NCI-H1105 treated with DMSO at 0.1 percent for 48 hours (cell line): ENCODE results near the gene DVL2.

Experiments used
- DNase-seq: peaks from one replicate; lab custom pipeline; 2025; lab: John Stamatoyannopoulos, UW

The DVL2 gene

GRCh38 chr17:7219229-7219811 lies 15.0 kb downstream of the DVL2 start:
- no peak for DNase-seq

DNA sequence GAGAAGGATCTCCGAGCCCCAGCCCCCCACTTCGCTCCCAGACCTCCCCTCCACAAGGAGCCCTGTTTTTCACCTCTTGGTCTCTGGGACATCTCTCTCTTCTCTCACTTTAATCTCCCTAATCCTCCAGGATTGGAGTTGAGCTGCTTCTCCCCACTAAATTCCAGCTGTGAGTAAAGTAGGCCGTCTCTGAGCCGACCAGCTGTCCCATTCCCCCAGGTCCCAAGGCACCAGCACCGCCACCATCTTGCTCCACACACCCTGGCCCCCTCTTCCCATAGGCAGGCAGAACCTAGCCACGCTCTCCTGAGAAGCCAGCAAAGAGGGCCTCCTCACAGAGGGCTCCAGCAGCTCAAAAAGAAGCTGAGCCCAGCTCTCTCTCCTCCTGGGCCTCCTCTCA lies 15.6 kb downstream of the DVL2 start:
- DNase-seq = no peak

- no peak for DNase-seq
Measured at GRCh38 chr17:7218166-7218565, 16.2 kb downstream of the DVL2 start.

DNA sequence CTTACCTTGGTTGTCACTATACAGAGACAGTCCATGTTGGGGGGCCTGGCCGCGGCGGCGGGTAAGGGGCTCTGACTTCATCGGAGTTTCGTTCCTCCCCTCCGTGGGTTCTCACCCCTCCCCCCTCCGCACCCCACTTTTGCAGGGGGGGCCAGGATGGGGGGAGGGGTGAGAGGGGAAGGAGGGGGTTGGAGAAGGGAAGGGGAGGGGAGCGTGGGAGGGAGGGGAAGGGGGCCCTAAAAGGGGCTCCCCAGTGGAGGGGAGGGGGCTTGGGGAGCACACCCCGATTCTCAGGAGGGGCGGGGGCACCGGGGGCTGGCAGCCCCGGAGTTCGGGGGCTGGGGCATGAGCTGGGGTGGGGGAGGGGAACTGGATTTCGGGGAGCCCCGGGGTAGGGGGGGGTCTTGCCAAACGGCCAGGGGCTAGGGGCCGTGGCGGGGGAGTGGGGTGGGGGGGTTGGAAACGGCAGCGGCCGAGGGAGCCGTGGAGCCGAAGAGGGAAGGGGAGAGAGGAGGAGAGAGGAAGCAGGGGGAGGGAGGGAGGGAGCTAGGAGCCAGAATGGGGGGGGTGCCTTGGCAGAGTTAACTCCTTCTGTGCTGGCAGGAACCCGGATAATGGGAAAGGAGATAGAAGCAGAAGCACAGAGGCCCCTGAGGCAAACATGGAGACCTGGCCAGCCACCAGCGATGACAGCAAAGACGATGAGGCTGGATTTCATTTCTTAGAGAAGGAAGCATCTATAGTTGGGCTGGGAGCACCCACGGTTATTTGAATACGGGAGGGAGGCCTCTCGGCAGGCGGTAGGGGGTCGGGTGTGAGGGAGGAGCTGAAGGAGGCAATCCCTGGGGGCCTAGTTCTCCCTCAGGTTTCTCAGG lies 17.0 kb downstream of the DVL2 start:
- DNase-seq = no peak

DNA sequence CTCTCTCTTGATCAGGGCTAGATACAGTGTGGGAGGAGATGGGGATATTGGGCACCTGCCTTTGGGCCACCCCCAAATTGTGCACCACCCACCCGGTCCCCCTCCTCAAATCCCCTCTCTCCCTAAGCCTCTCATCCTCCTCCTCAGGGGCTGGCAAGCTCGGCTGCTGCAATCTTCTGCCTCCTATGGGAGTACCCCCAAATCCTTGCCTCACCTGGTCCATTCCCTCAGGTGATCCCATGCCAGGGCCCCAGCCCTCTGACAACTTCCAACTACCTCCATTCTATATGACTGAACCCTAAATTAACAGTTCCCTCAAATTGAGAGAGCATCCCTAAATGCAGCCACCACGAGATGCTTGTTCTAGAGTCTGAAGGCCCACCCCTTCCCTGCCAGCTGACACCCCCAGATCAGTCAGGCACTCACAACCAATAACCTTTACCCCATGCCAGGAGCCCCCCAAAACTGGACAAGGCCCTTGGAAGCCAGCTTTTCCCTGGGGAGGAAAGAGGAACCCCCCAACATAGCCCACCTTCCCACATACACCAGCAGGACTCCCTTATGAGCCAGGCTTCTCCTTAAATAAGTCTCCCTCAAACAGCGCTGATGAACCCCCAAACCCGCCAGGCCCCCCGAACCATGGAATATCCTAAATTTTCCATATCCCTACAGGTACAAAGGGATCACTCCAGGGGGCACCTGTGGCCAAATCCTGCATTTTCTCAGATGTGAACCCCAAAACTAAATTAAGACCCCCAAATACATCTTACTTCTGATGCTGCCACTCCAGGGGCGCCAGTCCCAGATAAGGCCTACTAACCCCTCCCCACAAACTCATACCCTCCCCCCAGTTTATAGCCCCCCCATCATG lies 17.8 kb downstream of the DVL2 start:
- DNase-seq = no peak

- no peak for DNase-seq
Measured at GRCh38 chr17:7215652-7216180, 18.6 kb downstream of the DVL2 start.

DNA sequence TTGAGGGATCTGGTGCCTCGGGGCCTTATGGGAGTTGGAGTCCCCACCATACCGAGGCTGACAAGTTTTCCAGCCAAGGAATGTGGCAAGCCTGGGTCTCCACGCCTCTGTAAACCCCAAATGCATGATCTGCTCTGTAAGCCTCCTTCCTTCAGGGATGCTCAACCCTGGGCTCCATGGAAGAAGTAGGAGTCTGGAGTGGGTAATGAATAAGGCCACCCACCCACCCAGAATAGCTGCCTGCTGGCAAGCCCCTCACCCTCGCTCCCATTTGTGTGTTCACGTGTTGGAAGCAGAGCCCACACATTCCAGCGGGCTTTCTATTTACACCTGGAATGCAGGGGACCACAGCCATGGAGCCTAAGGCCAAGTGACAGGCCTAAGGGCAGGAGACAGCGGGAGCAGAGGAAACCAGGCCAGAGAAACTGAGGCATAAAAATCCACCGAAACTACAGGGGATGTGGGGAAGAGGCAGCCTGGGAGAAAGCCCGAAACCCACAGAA lies 19.1 kb downstream of the DVL2 start:
- DNase-seq = no peak

DNA sequence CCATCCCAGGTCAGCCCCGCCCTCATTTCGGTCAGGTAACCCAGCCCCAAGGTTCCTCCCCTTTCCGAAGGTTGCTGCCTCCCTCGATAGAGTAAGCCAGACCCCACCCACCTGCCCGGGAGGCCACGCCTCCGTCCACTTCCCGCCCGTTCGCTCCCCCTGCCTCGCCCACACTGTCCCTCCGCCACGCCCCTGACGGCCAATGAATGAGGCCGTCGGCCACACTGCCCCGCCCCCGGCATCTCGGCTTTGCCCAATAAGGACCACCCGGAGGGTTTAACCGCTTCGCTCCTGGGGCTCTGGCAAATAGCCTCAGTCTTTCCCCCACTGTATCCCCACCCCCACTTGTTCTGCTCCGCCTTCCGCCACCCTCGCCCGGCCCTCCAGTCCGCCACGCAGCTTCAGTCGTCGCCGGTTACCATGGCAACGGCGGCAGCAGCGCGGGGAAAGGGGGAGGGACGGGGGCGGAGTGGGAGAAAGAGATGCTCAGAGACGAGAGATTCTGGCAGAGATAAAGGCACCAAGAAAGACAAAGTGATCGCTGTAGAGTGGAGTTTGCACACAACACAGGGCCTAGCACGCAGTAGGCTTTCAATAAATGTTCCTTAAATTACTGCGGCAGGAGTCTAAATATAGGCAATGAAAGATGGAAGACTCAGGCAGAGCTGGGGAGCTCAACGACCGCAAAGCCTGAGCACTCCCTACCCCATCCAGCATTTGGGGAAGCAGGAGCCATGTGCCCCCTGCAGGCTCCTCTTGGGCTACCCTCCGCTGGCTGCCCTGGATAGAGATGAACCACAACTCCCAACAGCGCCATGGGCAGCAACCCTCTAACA lies 19.8 kb downstream of the DVL2 start:
- DNase-seq = peak; percentile 100

DNA sequence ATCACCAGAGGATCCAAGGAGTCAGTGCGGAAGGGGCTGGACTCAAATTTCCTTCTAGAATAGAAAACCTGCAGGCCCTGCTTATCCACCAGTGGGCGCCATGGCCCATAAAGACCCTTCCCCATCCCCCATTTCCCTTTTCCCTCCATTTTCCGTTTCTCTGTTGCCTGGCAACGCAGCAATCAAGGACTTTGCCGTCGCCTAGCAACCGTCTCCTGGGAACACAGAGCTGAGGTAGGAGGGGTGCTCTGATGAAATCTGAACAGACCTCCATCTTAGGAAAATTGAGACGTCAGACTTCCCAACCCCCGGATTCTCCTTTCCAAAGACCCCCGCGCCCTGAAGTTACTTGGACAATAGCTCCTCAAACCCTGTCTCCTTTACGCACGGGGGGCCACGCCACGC lies 20.4 kb downstream of the DVL2 start:
- peak; percentile 99 for DNase-seq

GRCh38 chr17:7211491-7212273 lies 22.6 kb downstream of the DVL2 start:
- DNase-seq = peak; percentile 10

GRCh38 chr17:7208754-7209460 lies 25.4 kb downstream of the DVL2 start:
- DNase-seq = no peak

DNA sequence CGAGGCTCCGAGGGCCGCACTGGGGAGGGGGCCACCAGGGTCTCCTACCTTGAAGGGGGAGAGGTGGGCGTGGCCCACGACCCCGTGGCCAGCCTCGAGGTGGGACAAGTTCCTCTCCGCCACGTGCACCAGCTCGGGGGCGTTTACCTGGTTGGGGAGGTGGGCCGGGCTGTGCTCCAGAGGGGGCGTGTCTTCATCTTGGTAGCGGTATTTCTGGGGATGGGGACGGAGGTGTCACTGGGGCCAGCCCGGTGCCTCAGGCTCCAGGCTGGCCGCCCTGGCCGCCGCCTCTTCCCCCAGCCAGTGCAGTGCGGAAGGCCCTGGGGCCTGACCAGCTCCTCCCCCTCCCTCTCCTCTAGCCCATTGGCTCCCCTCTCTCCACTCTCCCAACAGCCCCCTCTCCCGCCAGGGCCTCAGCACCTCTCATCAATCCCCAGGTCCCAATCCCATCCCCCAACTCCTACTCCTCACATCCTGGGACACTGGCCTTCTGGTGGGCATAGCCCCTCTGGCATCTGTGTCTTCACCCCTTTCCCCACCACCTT lies 26.2 kb downstream of the DVL2 start:
- no peak for DNase-seq

DNA sequence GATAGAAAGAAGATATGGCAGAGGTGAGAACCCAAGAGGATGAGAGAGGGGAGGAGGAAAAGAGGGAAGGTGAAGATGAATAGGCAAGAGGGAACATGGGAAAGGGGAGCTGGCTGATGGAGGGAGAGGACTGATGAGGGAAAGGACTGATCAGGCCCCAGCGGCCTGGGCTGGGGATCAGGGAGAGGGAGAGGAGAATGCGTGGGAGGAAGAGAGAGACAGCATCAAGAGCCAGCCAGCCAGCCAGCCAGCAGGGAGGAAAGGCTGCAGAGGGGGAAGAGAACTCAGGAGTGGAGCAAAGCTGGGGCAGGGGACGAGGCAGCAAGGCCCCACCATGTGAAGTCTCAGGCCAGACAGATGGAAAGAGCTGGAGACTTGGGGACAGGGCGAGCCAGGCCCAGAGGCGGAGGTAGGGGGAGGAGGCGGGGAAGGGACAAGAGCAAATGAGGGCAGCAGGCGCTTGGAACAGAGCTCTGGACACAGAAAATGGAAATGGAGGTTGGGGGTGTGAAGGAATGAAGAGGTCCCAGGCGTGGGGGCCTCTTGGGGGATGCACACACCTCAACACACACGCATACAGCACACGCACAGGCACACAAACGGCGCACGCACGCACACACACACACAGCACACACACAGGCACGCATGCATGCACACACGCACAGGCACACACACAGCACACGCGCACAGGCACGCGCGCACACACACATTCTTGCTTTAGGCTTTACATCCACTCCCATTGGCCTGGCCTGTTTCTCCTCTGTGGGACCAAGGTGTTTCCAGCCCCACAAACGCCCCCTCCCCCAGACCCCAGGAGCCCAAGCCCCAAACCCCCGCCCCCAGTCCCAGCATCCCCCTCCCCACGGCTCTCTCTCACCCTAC lies 27.0 kb downstream of the DVL2 start:
- no peak for DNase-seq

DNA sequence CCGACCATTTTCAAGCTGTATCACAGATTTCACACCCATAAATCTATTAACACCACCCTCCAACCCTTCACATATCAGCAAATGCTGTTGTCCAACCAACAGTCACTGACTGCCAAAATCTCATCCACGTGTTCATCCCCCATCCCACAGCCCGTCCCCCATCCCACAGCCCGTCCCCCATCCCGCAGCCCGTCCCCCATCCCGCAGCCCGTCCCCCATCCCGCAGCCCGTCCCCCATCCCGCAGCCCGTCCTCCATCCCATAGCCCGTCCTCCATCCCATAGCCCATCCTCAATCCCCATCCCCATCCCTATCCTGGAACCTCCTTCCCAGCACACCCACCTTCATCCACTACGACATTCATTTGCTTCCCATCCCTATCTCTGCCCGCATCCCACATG lies 28.8 kb downstream of the DVL2 start:
- no peak for DNase-seq

DNA sequence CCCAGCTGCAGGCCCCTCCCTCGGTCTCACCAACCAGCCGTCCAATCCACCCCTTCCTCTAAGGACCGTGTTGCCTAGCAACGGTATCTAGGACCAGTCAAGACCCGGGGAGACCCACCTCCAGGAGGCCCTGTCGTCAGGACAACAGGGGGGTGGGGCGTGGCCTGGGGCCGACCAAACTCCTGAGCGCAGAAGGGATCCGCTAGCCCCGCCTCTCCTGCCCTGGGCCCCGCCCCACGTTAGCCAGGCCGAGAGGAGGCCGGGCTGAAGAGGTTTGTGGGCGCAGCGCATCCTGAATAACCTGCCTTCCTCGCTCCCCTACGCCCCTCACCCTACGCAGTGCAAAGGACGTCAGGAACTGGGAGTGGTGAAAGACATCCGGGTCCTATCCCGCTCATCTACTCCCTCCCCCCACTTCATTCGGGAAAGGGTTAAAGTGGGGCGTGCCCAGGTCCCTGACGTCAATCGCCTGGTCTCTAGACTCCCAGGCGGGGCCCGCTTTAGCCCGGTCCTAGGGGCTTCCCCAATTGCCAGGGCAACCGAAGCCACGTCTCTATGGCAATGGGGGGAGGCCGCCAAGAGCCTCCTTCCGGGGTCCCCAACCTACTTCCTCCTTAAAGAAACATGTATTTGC lies 29.4 kb downstream of the DVL2 start:
- DNase-seq = peak; percentile 99

GRCh38 chr17:7204336-7204735 lies 30.0 kb downstream of the DVL2 start:
- no peak for DNase-seq

- no peak for DNase-seq
Measured at GRCh38 chr17:7203391-7203790, 30.9 kb downstream of the DVL2 start.
